HepG2 (cell line): ENCODE data around the gene DDX46. TPM values are rescaled to one million over a fixed set of nuclear protein-coding genes. Genes with fewer than 3 reads are reported as not detected.

Experiments used
- FOSL2 ChIP-seq: sonication (generic); formaldehyde crosslinking; IDR thresholded peaks from 2 replicates; pipeline ENCODE4 v1.4.0; 2020; ENCODE audit warnings: missing genetic modification reagents
- HNF1A ChIP-seq, 2 experiments: sonication (generic) in 1 of 2; formaldehyde crosslinking in 1 of 2; IDR thresholded peaks; 2 replicates each; pipeline versions ENCODE4 v1.4.0 to v1.6.1; 2016 to 2020; ENCODE audit warnings: borderline replicate concordance in 1 of 2, low read depth in 1 of 2, mild to moderate bottlenecking in 1 of 2, missing genetic modification reagents in 1 of 2
- KMT2A ChIP-seq: sonication (generic); formaldehyde crosslinking; IDR thresholded peaks from 2 replicates; pipeline ENCODE4 v1.4.0; 2020; ENCODE audit warnings: missing genetic modification reagents
- MTA1 ChIP-seq: sonication (generic); formaldehyde crosslinking; IDR thresholded peaks from 2 replicates; pipeline ENCODE4 v1.4.0; 2020; ENCODE audit warnings: missing genetic modification reagents, mild to moderate bottlenecking, borderline replicate concordance
- MYNN ChIP-seq: sonication (generic); formaldehyde crosslinking; IDR thresholded peaks from 2 replicates; pipeline ENCODE4 v1.4.0; 2020; ENCODE audit warnings: mild to moderate bottlenecking, low read depth, missing genetic modification reagents
- NR3C1 ChIP-seq: sonication (generic); formaldehyde crosslinking; IDR thresholded peaks from 2 replicates; pipeline ENCODE4 v1.4.0; 2020; ENCODE audit warnings: missing genetic modification reagents
- SKI ChIP-seq: fragments of 450-650 bp; IDR thresholded peaks from one replicate; pipeline ENCODE4 v1.6.1; 2018; ENCODE audit warnings: mild to moderate bottlenecking; ENCODE audit not compliant: partially characterized antibody
- SRSF1 ChIP-seq: fragments of 200-400 bp; formaldehyde crosslinking; optimal IDR thresholded peaks from 2 replicates; pipeline ENCODE3; 2017; ENCODE audit warnings: mild to moderate bottlenecking, low read depth, low read length, moderate library complexity
- TMF1 ChIP-seq: sonication (generic); formaldehyde crosslinking; IDR thresholded peaks from 2 replicates; pipeline ENCODE4 v1.8.1; 2022; ENCODE audit warnings: low read depth, missing genetic modification reagents
- TOPORS ChIP-seq: sonication (generic); formaldehyde crosslinking; IDR thresholded peaks from 2 replicates; pipeline ENCODE4 v1.8.0; 2023; ENCODE audit warnings: mild to moderate bottlenecking, missing genetic modification reagents
- TSC22D2 ChIP-seq: sonication (generic); formaldehyde crosslinking; IDR thresholded peaks from 2 replicates; pipeline ENCODE4 v1.5.1; 2020; ENCODE audit warnings: missing genetic modification reagents, mild to moderate bottlenecking, borderline replicate concordance
- WIZ ChIP-seq: sonication (generic); formaldehyde crosslinking; IDR thresholded peaks from 2 replicates; pipeline ENCODE4 v1.5.1; 2020; ENCODE audit warnings: mild to moderate bottlenecking, missing genetic modification reagents
- ZBTB2 ChIP-seq: sonication (generic); formaldehyde crosslinking; IDR thresholded peaks from 2 replicates; pipeline ENCODE4 v1.8.0; 2022; ENCODE audit warnings: low read depth, missing genetic modification reagents
- ZBTB38 ChIP-seq: sonication (generic); formaldehyde crosslinking; IDR thresholded peaks from 2 replicates; pipeline ENCODE4 v1.5.1; 2020; ENCODE audit warnings: mild to moderate bottlenecking, missing genetic modification reagents
- ZBTB44 ChIP-seq: sonication (generic); formaldehyde crosslinking; IDR thresholded peaks from 2 replicates; pipeline ENCODE4 v1.4.0; 2020; ENCODE audit warnings: missing genetic modification reagents
- ZNF333 ChIP-seq: sonication (generic); formaldehyde crosslinking; IDR thresholded peaks from 2 replicates; pipeline ENCODE4 v1.4.0; 2020; ENCODE audit warnings: mild to moderate bottlenecking, missing genetic modification reagents, borderline replicate concordance
- ZNF563 ChIP-seq: sonication (generic); formaldehyde crosslinking; IDR thresholded peaks from 2 replicates; pipeline ENCODE4 v1.8.0; 2022; ENCODE audit warnings: mild to moderate bottlenecking, moderate library complexity, missing genetic modification reagents
- ZNF577 ChIP-seq: sonication (generic); formaldehyde crosslinking; IDR thresholded peaks from 2 replicates; pipeline ENCODE4 v1.4.0; 2020; ENCODE audit warnings: mild to moderate bottlenecking, low read depth, missing genetic modification reagents, borderline replicate concordance
- ZNF678 ChIP-seq: sonication (generic); formaldehyde crosslinking; IDR thresholded peaks from 2 replicates; pipeline ENCODE4 v1.4.0; 2020; ENCODE audit warnings: mild to moderate bottlenecking, missing genetic modification reagents
- polyA plus RNA-seq, 8 experiments: library from polyadenylated mRNA; depleted of rRNA in 3 of 8; stranded (reverse) in 7 of 8; unstranded in 1 of 8; fragments of >200 nt; fragmentation: Illumina TruSeq in 4 of 8; extraction: Trizol in 4 of 8; gene quantifications; 2 replicates each; pipeline versions ENCODE4 v1.2.1 to v1.2.3, GENCODE V29; 2011 to 2016; ENCODE audit warnings: low read depth in 4 of 8, missing spikeins in 1 of 8, mixed read lengths in 1 of 8; ENCODE audit not compliant: insufficient read depth in 1 of 8
- total RNA-seq, 5 experiments: library from RNA; depleted of rRNA; stranded (reverse); fragments of >200 nt; fragmentation: Illumina TruSeq; extraction: Trizol; gene quantifications; 2 replicates each; pipeline ENCODE4 v1.2.3, GENCODE V29; 2016; ENCODE audit warnings: low read depth in 1 of 5

The DDX46 gene
- total and polyA plus RNA-seq, 2 of the 13 experiments (the other 11 are each of a cell fraction or from before 2014, with no cell fraction given): 27.3 to 59.3 TPM

GRCh38 chr5:134738133-134738962 lies 20.2 kb upstream of the DDX46 start, which contains the start of gene CAMLG (continued):
- no peak for TF ChIP-seq ZBTB2
- 0 out of 2 replicates have a peak, but pooled peaks have one; percentile 68 for TF ChIP-seq ZNF563 (CRISPR knock-in tag)
- TF ChIP-seq KMT2A: peak; percentile 86; the same call in 1 of the 2 replicates
- TF ChIP-seq ZBTB38: peak; percentile 91
- TF ChIP-seq TOPORS (CRISPR knock-in tag): peak; percentile 94; the same call in 1 of the 2 replicates
- no peak for TF ChIP-seq ZNF577 (CRISPR knock-in tag)
- no peak; the same call in 1 of the 2 replicates for TF ChIP-seq ZBTB44 (CRISPR knock-in tag)
- peak; percentile 83 for TF ChIP-seq MTA1 (CRISPR knock-in tag)
- TF ChIP-seq FOSL2 (CRISPR knock-in tag): peak; percentile 65
- no peak for TF ChIP-seq WIZ (CRISPR knock-in tag)
- TF ChIP-seq ZNF678 (CRISPR knock-in tag): no peak
- TF ChIP-seq SKI: no peak
- peak; percentile 35 for TF ChIP-seq SRSF1
- TF ChIP-seq TMF1 (CRISPR knock-in tag): peak; percentile 90
- TF ChIP-seq ZNF333 (CRISPR knock-in tag): peak; percentile 87; the same call in 1 of the 2 replicates
- TF ChIP-seq HNF1A (IDR thresholded peaks at IDR 0.05; ENCODE audit: low read depth): no peak
- TF ChIP-seq HNF1A (CRISPR knock-in tag; IDR thresholded peaks at IDR 0.05; ENCODE audit: borderline replicate concordance): peak; percentile 76
- TF ChIP-seq MYNN (CRISPR knock-in tag): no peak
- no peak for TF ChIP-seq NR3C1
- TF ChIP-seq TSC22D2: peak; percentile 79
- TF ChIP-seq, all 625 proteins: peak for 361
